ENCODE measurements around the gene RFTN1. TPM values are rescaled to one million over a fixed set of nuclear protein-coding genes. Genes with fewer than 3 reads are reported as not detected.

RFTN1 gene
- polyA plus RNA-seq, 2 of the 4 experiments (the other 2 are of a cell fraction): 1.8 to 3.7 TPM

- DNase-seq (ENCODE audit: low read depth in 1 of 2, low spot score in 1 of 2): no peak
- no peak for ATAC-seq
- H3K4me1 ChIP-seq: no peaks in the 10 kb centered on the region
- no peak overlapping the region for H3K27ac ChIP-seq
- FAIRE-seq: no peak
- 70% methylated on average over 4 of the region's 4 CpGs for WGBS (ENCODE audit: missing lambda C conversion rate)
- no peak overlapping the region for H3K4me3 ChIP-seq
- TF ChIP-seq HEYL (CRISPR knock-in tag; IDR thresholded peaks at IDR 0.05) (no peak), REST (IDR thresholded peaks at IDR 0.05) (no peak), RCOR1 (IDR thresholded peaks at IDR 0.05; ENCODE audit: low read depth, low read length) (no peak), HMGXB4 (CRISPR knock-in tag; IDR thresholded peaks at IDR 0.05; ENCODE audit: borderline replicate concordance) (no peak), EP300 (IDR thresholded peaks at IDR 0.05) (no peak), CBX8 (IDR thresholded peaks at IDR 0.05) (no peak), MAFK (IDR thresholded peaks at IDR 0.05; ENCODE audit: partially characterized antibody) (no peak), CHD2 (IDR thresholded peaks at IDR 0.05; ENCODE audit: low read length, partially characterized antibody) (no peak), USF2 (IDR thresholded peaks at IDR 0.05) (no peak), FOXS1 (CRISPR knock-in tag; IDR thresholded peaks at IDR 0.05) (no peak), CHD4 (IDR thresholded peaks at IDR 0.05; ENCODE audit: borderline replicate concordance) (no peak), PBX3 (IDR thresholded peaks at IDR 0.05) (no peak)
- ChIA-PET POLR2A (no interaction called here), CTCF (interaction anchor here (0.7 to 1.1 kb wide), 2 partner anchors 9 to 45 kb away, joined by 3 read pairs; no protein-coding TSS in a partner anchor)
- peaks cover 12% of the 10 kb centered on the region for H3K9me3 ChIP-seq
- H3K4me2 ChIP-seq: no peak overlapping the region
Measured at GRCh38 chr3:16334909-16335308, 178.6 kb downstream of the RFTN1 start.

GRCh38 chr3:16332904-16333426 lies 180.5 kb downstream of the RFTN1 start:
- 95% methylated on average over 1 of the region's 1 CpG for WGBS (ENCODE audit: missing lambda C conversion rate)
- Histone ChIP-seq H3K4me2 (no peak overlapping the region), H3K4me1 (no peaks in the 10 kb centered on the region), H3K9me3 (peaks cover 12% of the 10 kb centered on the region), H3K27ac (no peak overlapping the region), H3K4me3 (no peak overlapping the region)
- CTCF ChIA-PET: interaction anchor here (1.3 kb wide), 1 partner anchor 43 kb away, joined by 3 read pairs; no protein-coding TSS in a partner anchor
- FAIRE-seq (no peak), ATAC-seq (no peak), DNase-seq (ENCODE audit: low read depth in 1 of 2, low spot score in 1 of 2) (no peak)
- TF ChIP-seq MYC (IDR thresholded peaks at IDR 0.05; ENCODE audit: borderline replicate concordance, low read length) (no peak), HOXB5 (CRISPR knock-in tag; IDR thresholded peaks at IDR 0.05) (no peak), ELK1 (IDR thresholded peaks at IDR 0.05; ENCODE audit: low read depth, low read length) (no peak), HOXB13 (CRISPR knock-in tag; IDR thresholded peaks at IDR 0.05; ENCODE audit: low read depth) (no peak), POLR2A (IDR thresholded peaks at IDR 0.05; ENCODE audit: low read length) (no peak), GATA3 (IDR thresholded peaks at IDR 0.05; ENCODE audit: borderline replicate concordance) (no peak), POLR2AphosphoS2 (conservative IDR thresholded peaks at IDR 0.05; ENCODE audit: low read length) (no peak)
- POLR2A ChIA-PET: no interaction called here
